Measurements from ENCODE around the gene ATP6V1C2. TPM values are rescaled to one million over a fixed set of nuclear protein-coding genes. Genes with fewer than 3 reads are reported as not detected.
"Not testable (repeated sequence)": the region's sequence is repeated elsewhere in the genome, so short reads cannot be mapped to it uniquely, and the experiment has no call there.

The ATP6V1C2 gene
- polyA plus RNA-seq, 1 donor: 11.6 TPM

GRCh38 chr2:10775831-10776230, 54.4 kb downstream of the ATP6V1C2 start:
- Histone ChIP-seq H3K27ac (ENCODE audit: low read length) (no peak overlapping the region), H3K9me3 (ENCODE audit: control insufficient read depth, low read depth, low read length) (no peaks in the 10 kb centered on the region), H3K27me3 (ENCODE audit: control insufficient read depth, insufficient read depth, low read length) (no peaks in the 10 kb centered on the region), H3K4me3 (ENCODE audit: low read length) (no peak overlapping the region), H3K4me1 (ENCODE audit: control insufficient read depth, insufficient read depth, low read length) (peaks cover 31% of the 10 kb centered on the region), H3K36me3 (ENCODE audit: control insufficient read depth, insufficient read depth, low read length) (peaks cover 28% of the 10 kb centered on the region)
- DNase-seq: no peak
- no CpG with 5 or more reads among the region's 13 CpGs for WGBS (ENCODE audit: insufficient coverage, low lambda C conversion rate)

- no peak overlapping the region for H3K27ac ChIP-seq (ENCODE audit: low read length)
- no peak for DNase-seq
- no peaks in the 10 kb centered on the region for H3K9me3 ChIP-seq (ENCODE audit: control insufficient read depth, low read depth, low read length)
- peaks cover 31% of the 10 kb centered on the region for H3K4me1 ChIP-seq (ENCODE audit: control insufficient read depth, insufficient read depth, low read length)
- no peaks in the 10 kb centered on the region for H3K27me3 ChIP-seq (ENCODE audit: control insufficient read depth, insufficient read depth, low read length)
- no peak overlapping the region for H3K4me3 ChIP-seq (ENCODE audit: low read length)
- 100% methylated on average over 1 of the region's 27 CpGs for WGBS (ENCODE audit: insufficient coverage, low lambda C conversion rate)
- H3K36me3 ChIP-seq (ENCODE audit: control insufficient read depth, insufficient read depth, low read length): peaks cover 34% of the 10 kb centered on the region
Observed at GRCh38 chr2:10776231-10776977, 55.0 kb downstream of the ATP6V1C2 start.

DNA sequence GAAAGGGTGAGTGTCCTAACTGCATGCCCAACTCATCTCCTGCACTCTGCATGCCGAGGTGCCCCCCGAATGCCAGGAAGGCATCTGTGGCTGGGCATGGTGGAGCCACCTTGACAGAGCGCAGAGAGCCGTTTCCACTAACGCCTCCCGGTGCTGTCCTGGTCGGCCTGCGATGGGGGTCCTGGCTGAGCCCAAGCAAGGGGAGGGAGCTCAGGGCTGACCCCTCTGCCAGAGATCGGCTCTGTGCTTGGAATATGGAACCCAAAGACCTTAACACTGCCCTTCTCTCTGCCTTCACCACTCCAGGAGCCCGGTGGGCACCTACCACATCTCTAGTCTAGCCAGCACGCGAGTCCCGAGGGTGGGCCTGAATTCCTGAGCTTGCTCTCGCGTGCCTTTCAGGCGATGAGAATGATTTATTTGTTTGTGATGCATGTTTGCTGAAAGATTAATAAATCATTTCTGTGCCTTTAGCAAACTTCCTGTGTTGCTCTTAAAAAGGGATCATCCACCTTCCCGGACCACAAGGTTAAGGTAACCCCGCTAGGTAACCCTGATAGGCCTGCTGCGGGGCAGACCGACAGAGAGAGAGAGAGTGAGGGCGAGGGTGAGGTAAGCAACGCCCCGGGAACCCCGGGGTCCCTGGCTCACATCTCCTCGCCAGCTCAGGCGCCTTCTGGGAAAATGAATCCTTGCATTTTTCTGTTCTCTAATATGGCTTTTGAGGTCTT, 55.8 kb downstream of the ATP6V1C2 start:
- H3K4me3 ChIP-seq (ENCODE audit: low read length): no peak overlapping the region
- WGBS (ENCODE audit: insufficient coverage, low lambda C conversion rate): no CpG with 5 or more reads among the region's 26 CpGs
- H3K27me3 ChIP-seq (ENCODE audit: control insufficient read depth, insufficient read depth, low read length): no peaks in the 10 kb centered on the region
- H3K4me1 ChIP-seq (ENCODE audit: control insufficient read depth, insufficient read depth, low read length): peaks cover 31% of the 10 kb centered on the region
- H3K27ac ChIP-seq (ENCODE audit: low read length): no peak overlapping the region
- DNase-seq: no peak
- peaks cover 43% of the 10 kb centered on the region for H3K36me3 ChIP-seq (ENCODE audit: control insufficient read depth, insufficient read depth, low read length)
- H3K9me3 ChIP-seq (ENCODE audit: control insufficient read depth, low read depth, low read length): no peaks in the 10 kb centered on the region

GRCh38 chr2:10777842-10778723, 56.7 kb downstream of the ATP6V1C2 start:
- DNase-seq: no peak
- Histone ChIP-seq H3K27ac (ENCODE audit: low read length) (no peak overlapping the region), H3K4me1 (ENCODE audit: control insufficient read depth, insufficient read depth, low read length) (peaks cover 27% of the 10 kb centered on the region), H3K9me3 (ENCODE audit: control insufficient read depth, low read depth, low read length) (no peaks in the 10 kb centered on the region), H3K4me3 (ENCODE audit: low read length) (no peak overlapping the region), H3K27me3 (ENCODE audit: control insufficient read depth, insufficient read depth, low read length) (no peaks in the 10 kb centered on the region), H3K36me3 (ENCODE audit: control insufficient read depth, insufficient read depth, low read length) (peaks cover 48% of the 10 kb centered on the region)
- WGBS (ENCODE audit: insufficient coverage, low lambda C conversion rate): 80% methylated on average over 2 of the region's 27 CpGs

GRCh38 chr2:10778724-10779115, 57.3 kb downstream of the ATP6V1C2 start:
- WGBS (ENCODE audit: insufficient coverage, low lambda C conversion rate): no CpG with 5 or more reads among the region's 12 CpGs

GRCh38 chr2:10779776-10780490, 58.5 kb downstream of the ATP6V1C2 start:
- Histone ChIP-seq H3K27me3 (ENCODE audit: control insufficient read depth, insufficient read depth, low read length) (no peaks in the 10 kb centered on the region), H3K36me3 (ENCODE audit: control insufficient read depth, insufficient read depth, low read length) (peaks cover 64% of the 10 kb centered on the region), H3K9me3 (ENCODE audit: control insufficient read depth, low read depth, low read length) (no peaks in the 10 kb centered on the region), H3K4me3 (ENCODE audit: low read length) (no peak overlapping the region), H3K4me1 (ENCODE audit: control insufficient read depth, insufficient read depth, low read length) (peaks cover 8% of the 10 kb centered on the region), H3K27ac (ENCODE audit: low read length) (no peak overlapping the region)
- no CpG with 5 or more reads among the region's 25 CpGs for WGBS (ENCODE audit: insufficient coverage, low lambda C conversion rate)
- DNase-seq: no peak

More at GRCh38 chr2:10778724-10779115, 57.3 kb downstream of the ATP6V1C2 start:
- Histone ChIP-seq H3K27me3 (ENCODE audit: control insufficient read depth, insufficient read depth, low read length) (no peaks in the 10 kb centered on the region), H3K9me3 (ENCODE audit: control insufficient read depth, low read depth, low read length) (no peaks in the 10 kb centered on the region), H3K4me1 (ENCODE audit: control insufficient read depth, insufficient read depth, low read length) (peaks cover 20% of the 10 kb centered on the region), H3K27ac (ENCODE audit: low read length) (no peak overlapping the region), H3K4me3 (ENCODE audit: low read length) (no peak overlapping the region), H3K36me3 (ENCODE audit: control insufficient read depth, insufficient read depth, low read length) (peaks cover 52% of the 10 kb centered on the region)
- no peak for DNase-seq

DNA sequence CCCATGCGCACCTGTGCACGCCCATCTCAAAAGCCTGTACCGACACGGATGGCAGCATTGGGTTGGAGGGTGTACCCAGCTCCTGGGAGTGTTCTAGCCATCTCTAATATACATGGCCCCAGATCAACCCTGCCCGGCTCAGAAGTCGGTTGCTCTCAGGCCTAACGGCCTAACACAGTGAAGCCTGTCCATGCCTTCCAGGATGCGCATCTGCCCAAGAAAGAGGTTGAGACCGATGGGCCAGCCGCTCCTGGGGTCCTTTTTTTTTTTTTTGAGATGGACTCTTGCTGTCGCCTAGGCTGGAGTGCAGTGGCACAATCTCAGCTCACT, 59.0 kb downstream of the ATP6V1C2 start:
- H3K4me3 ChIP-seq (ENCODE audit: low read length): no peak overlapping the region
- no peak overlapping the region for H3K27ac ChIP-seq (ENCODE audit: low read length)
- peaks cover 70% of the 10 kb centered on the region for H3K36me3 ChIP-seq (ENCODE audit: control insufficient read depth, insufficient read depth, low read length)
- WGBS (ENCODE audit: insufficient coverage, low lambda C conversion rate): no CpG with 5 or more reads among the region's 11 CpGs
- DNase-seq: no peak
- H3K4me1 ChIP-seq (ENCODE audit: control insufficient read depth, insufficient read depth, low read length): peaks cover 3% of the 10 kb centered on the region
- no peaks in the 10 kb centered on the region for H3K9me3 ChIP-seq (ENCODE audit: control insufficient read depth, low read depth, low read length)
- H3K27me3 ChIP-seq (ENCODE audit: control insufficient read depth, insufficient read depth, low read length): no peaks in the 10 kb centered on the region

GRCh38 chr2:10780821-10781220, 59.4 kb downstream of the ATP6V1C2 start:
- not testable (repeated sequence) for DNase-seq; H3K4me3 ChIP-seq (ENCODE audit: low read length); H3K27ac ChIP-seq (ENCODE audit: low read length); H3K27me3 ChIP-seq (ENCODE audit: control insufficient read depth, insufficient read depth, low read length); H3K9me3 ChIP-seq (ENCODE audit: control insufficient read depth, low read depth, low read length); H3K4me1 ChIP-seq (ENCODE audit: control insufficient read depth, insufficient read depth, low read length)
- peaks cover 73% of the 10 kb centered on the region for H3K36me3 ChIP-seq (ENCODE audit: control insufficient read depth, insufficient read depth, low read length)
- WGBS (ENCODE audit: insufficient coverage, low lambda C conversion rate): no CpG with 5 or more reads among the region's 11 CpGs

GRCh38 chr2:10781746-10782145, 60.3 kb downstream of the ATP6V1C2 start:
- WGBS (ENCODE audit: insufficient coverage, low lambda C conversion rate): 100% methylated on average over 1 of the region's 8 CpGs
- Histone ChIP-seq H3K9me3 (ENCODE audit: control insufficient read depth, low read depth, low read length) (no peaks in the 10 kb centered on the region), H3K36me3 (ENCODE audit: control insufficient read depth, insufficient read depth, low read length) (peaks cover 82% of the 10 kb centered on the region), H3K4me3 (ENCODE audit: low read length) (no peak overlapping the region), H3K4me1 (ENCODE audit: control insufficient read depth, insufficient read depth, low read length) (no peaks in the 10 kb centered on the region), H3K27ac (ENCODE audit: low read length) (no peak overlapping the region), H3K27me3 (ENCODE audit: control insufficient read depth, insufficient read depth, low read length) (no peaks in the 10 kb centered on the region)
- no peak for DNase-seq

DNA sequence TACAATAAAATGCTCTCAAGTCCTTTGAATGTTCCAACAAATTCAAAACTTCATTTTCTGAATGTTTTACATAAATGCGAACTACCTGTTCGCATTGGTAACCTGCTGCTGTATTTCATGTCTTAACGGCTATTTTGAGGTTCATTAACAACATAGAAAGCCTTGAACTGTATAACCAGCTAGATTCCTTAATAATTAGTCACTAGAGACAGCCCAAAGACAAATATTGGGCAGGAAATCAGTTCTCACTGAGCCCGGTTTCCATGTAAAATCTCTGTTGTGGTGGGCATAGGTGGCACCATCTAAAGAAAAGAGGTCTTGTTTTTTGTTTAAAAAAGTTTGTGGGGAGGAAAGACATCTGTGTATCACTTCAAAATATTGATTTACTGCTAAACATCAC, 62.0 kb downstream of the ATP6V1C2 start:
- H3K4me1 ChIP-seq (ENCODE audit: control insufficient read depth, insufficient read depth, low read length): peaks cover under 1% of the 10 kb centered on the region
- no peaks in the 10 kb centered on the region for H3K9me3 ChIP-seq (ENCODE audit: control insufficient read depth, low read depth, low read length)
- no peak overlapping the region for H3K4me3 ChIP-seq (ENCODE audit: low read length)
- H3K27ac ChIP-seq (ENCODE audit: low read length): no peak overlapping the region
- 80% methylated on average over 3 of the region's 4 CpGs for WGBS (ENCODE audit: insufficient coverage, low lambda C conversion rate)
- no peak for DNase-seq
- H3K27me3 ChIP-seq (ENCODE audit: control insufficient read depth, insufficient read depth, low read length): no peaks in the 10 kb centered on the region
- peaks cover 86% of the 10 kb centered on the region for H3K36me3 ChIP-seq (ENCODE audit: control insufficient read depth, insufficient read depth, low read length)

Measured in large intestine (tissue), 3 donors.